HCT116 (cell line): ENCODE data around the gene ZNF335. TPM values are rescaled to one million over a fixed set of nuclear protein-coding genes. Genes with fewer than 3 reads are reported as not detected.

Source experiments
- ATAC-seq: fragments of 200-7000 bp; cut with Tn5 transposase; 2 replicates; pipeline ENCODE4 v1.9.1; 2020; ENCODE audit warnings: mild to moderate bottlenecking, moderate library complexity
- BruUV-seq: library from RNA; stranded (reverse); fragments of 400-500 nt; replicated peaks from 2 replicates; lab custom pipeline; 2021; lab: Mats Ljungman, UMichigan
- CTCF ChIA-PET: fragments of 300-600 bp; sonication (Branson Sonifier 250); formaldehyde crosslinking; loops from one replicate; lab custom pipeline; 2021; ENCODE audit warnings: antibody characterized with exemption; lab: Charles Lee
- POLR2A ChIA-PET: fragments of 300-600, 350-600 bp; sonication (Branson Sonifier 250); formaldehyde crosslinking; loops from one replicate; lab custom pipeline; 2021; ENCODE audit warnings: antibody characterized with exemption; lab: Charles Lee
- RAD21 ChIA-PET, 2 experiments: fragments of 300-600 bp; sonication (Branson Sonifier 250); formaldehyde crosslinking; loops; one replicate each; lab custom pipeline; 2023; ENCODE audit warnings: low total read pairs in 2 of 2; ENCODE audit not compliant: uncharacterized antibody in 2 of 2, unreplicated experiment in 2 of 2, low non-redundant PET in 1 of 2; lab: Charles Lee
- DNase-seq: peaks from one replicate; pipeline ENCODE4 v3.0.0-alpha.2; 2010; ENCODE audit warnings: low read depth, low spot score
- H2AFZ ChIP-seq: fragments of 200-600 bp; shearing (Covaris generic), sonication (generic); 2 replicates; pipeline ENCODE4 v1.6.1; 2017; ENCODE audit warnings: low read depth, mixed run types, mixed read lengths, antibody characterized with exemption, low read length; ENCODE audit not compliant: poor library complexity, severe bottlenecking
- H3K27ac ChIP-seq: 2 replicates; pipeline ENCODE4 v1.5.1; 2012; ENCODE audit warnings: low read depth, low read length
- H3K27me3 ChIP-seq: fragments of 200-600 bp; sonication (generic); 2 replicates; pipeline ENCODE4 v1.6.1; 2016; ENCODE audit warnings: mixed run types, low read length, mixed read lengths; ENCODE audit not compliant: insufficient read depth
- H3K36me3 ChIP-seq, 2 experiments: fragments of 200-500 bp in 1 of 2; fragments of 200-600 bp in 1 of 2; sonication (Bioruptor generic) in 1 of 2; sonication (generic) in 1 of 2; 2 replicates each; pipeline versions ENCODE4 v1.5.1 to v1.6.1; 2014 to 2016; ENCODE audit warnings: low read length in 2 of 2, inconsistent platforms in 1 of 2, mixed read lengths in 1 of 2, mixed run types in 1 of 2; ENCODE audit not compliant: insufficient read depth in 2 of 2, control insufficient read depth in 1 of 2
- H3K4me1 ChIP-seq, 2 experiments: fragments of 200-600 bp in 1 of 2; sonication (generic) in 1 of 2; 2 replicates each; pipeline versions ENCODE4 v1.5.1 to v1.6.1; 2012 to 2017; ENCODE audit warnings: low read length in 2 of 2, inconsistent platforms in 1 of 2, mild to moderate bottlenecking in 1 of 2, mixed read lengths in 1 of 2, mixed run types in 1 of 2, moderate library complexity in 1 of 2; ENCODE audit not compliant: insufficient read depth in 2 of 2, control insufficient read depth in 1 of 2
- H3K4me2 ChIP-seq: fragments of 200-600 bp; sonication (generic); 2 replicates; pipeline ENCODE4 v1.6.1; 2017; ENCODE audit warnings: mixed run types, low read length, mixed read lengths
- H3K4me3 ChIP-seq, 2 experiments: fragments of 200-600 bp in 1 of 2; sonication (generic) in 1 of 2; replicated peaks in 1 of 2; 2 replicates each; pipeline ENCODE4 v1.5.1; 2011 to 2016; ENCODE audit warnings: low read length in 2 of 2, control low read depth in 1 of 2, low read depth in 1 of 2, mild to moderate bottlenecking in 1 of 2, mixed read lengths in 1 of 2, mixed run types in 1 of 2
- H3K79me2 ChIP-seq: fragments of 200-600 bp; sonication (generic); 2 replicates; pipeline ENCODE4 v1.6.1; 2017; ENCODE audit warnings: mild to moderate bottlenecking, mixed run types, low read length, moderate library complexity, mixed read lengths; ENCODE audit not compliant: insufficient read depth
- H3K9ac ChIP-seq: fragments of 200-600 bp; sonication (generic); 2 replicates; pipeline ENCODE4 v1.6.1; 2016; ENCODE audit warnings: low read length, mixed read lengths
- H3K9me2 ChIP-seq: fragments of 200-600 bp; sonication (generic), shearing (Covaris generic); 2 replicates; pipeline ENCODE4 v1.6.1; 2017; ENCODE audit warnings: mixed run types, mild to moderate bottlenecking, moderate library complexity; ENCODE audit not compliant: insufficient read depth
- H3K9me3 ChIP-seq, 2 experiments: fragments of 200-500 bp in 1 of 2; fragments of 200-600 bp in 1 of 2; sonication (Bioruptor generic) in 1 of 2; sonication (generic) in 1 of 2; 2 replicates each; pipeline ENCODE4 v1.6.1; 2014 to 2017; ENCODE audit warnings: low read length in 2 of 2, mixed read lengths in 2 of 2, inconsistent platforms in 1 of 2, low read depth in 1 of 2, mild to moderate bottlenecking in 1 of 2, mixed run types in 1 of 2, moderate library complexity in 1 of 2; ENCODE audit not compliant: control insufficient read depth in 1 of 2, insufficient read depth in 1 of 2
- H4K20me1 ChIP-seq: fragments of 200-600 bp; sonication (generic), shearing (Covaris generic); 2 replicates; pipeline ENCODE4 v1.6.1; 2017; ENCODE audit warnings: mixed run types, mild to moderate bottlenecking, moderate library complexity; ENCODE audit not compliant: insufficient read depth
- CBX3 ChIP-seq: IDR thresholded peaks from 2 replicates; pipeline ENCODE4 v1.6.1; 2012; ENCODE audit warnings: low read depth
- CEBPB ChIP-seq: IDR thresholded peaks from 2 replicates; pipeline ENCODE4 v1.6.1; 2012; ENCODE audit warnings: low read depth
- EGR1 ChIP-seq: IDR thresholded peaks from 2 replicates; pipeline ENCODE4 v1.6.1; 2012; ENCODE audit warnings: low read depth
- EZH2 ChIP-seq: fragments of 200-600 bp; sonication (generic); IDR thresholded peaks from 2 replicates; pipeline ENCODE4 v1.6.1; 2017; ENCODE audit warnings: antibody characterized with exemption, mixed run types
- EZH2phosphoT487 ChIP-seq: fragments of 200-600 bp; IDR thresholded peaks from 2 replicates; pipeline ENCODE4 v1.6.1; 2018; ENCODE audit warnings: antibody characterized with exemption, borderline replicate concordance
- JUND ChIP-seq: IDR thresholded peaks from 2 replicates; pipeline ENCODE4 v1.6.1; 2012
- MAX ChIP-seq: IDR thresholded peaks from 2 replicates; pipeline ENCODE4 v1.6.1; 2012
- POLR2A ChIP-seq: IDR thresholded peaks from 2 replicates; pipeline ENCODE4 v1.7.0; 2011; ENCODE audit warnings: borderline replicate concordance; ENCODE audit not compliant: insufficient read depth, insufficient read length; ENCODE audit errors: extremely low read depth
- POLR2AphosphoS5 ChIP-seq: IDR thresholded peaks from 2 replicates; pipeline ENCODE4 v1.6.1; 2011; ENCODE audit warnings: mild to moderate bottlenecking, low read depth, low read length, moderate library complexity
- RAD21 ChIP-seq: IDR thresholded peaks from 2 replicates; pipeline ENCODE4 v1.6.1; 2012; ENCODE audit warnings: low read depth, mild to moderate bottlenecking
- SIN3A ChIP-seq: IDR thresholded peaks from 2 replicates; pipeline ENCODE4 v1.6.1; 2012; ENCODE audit warnings: low read depth
- SP1 ChIP-seq: IDR thresholded peaks from 2 replicates; pipeline ENCODE4 v1.6.1; 2012; ENCODE audit warnings: low read depth
- SRF ChIP-seq: IDR thresholded peaks from 2 replicates; pipeline ENCODE4 v1.6.1; 2012; ENCODE audit warnings: low read depth
- TCF7L2 ChIP-seq: IDR thresholded peaks from 2 replicates; pipeline ENCODE4 v1.7.0; 2011; ENCODE audit warnings: borderline replicate concordance, inconsistent platforms; ENCODE audit not compliant: insufficient read depth, insufficient read length; ENCODE audit errors: extremely low read depth
- YY1 ChIP-seq: IDR thresholded peaks from 2 replicates; pipeline ENCODE4 v1.6.1; 2011; ENCODE audit warnings: low read length, low read depth, moderate library complexity, mild to moderate bottlenecking; ENCODE audit not compliant: insufficient replicate concordance; ENCODE audit errors: extremely low read depth
- ZFX ChIP-seq: fragments of 450-650 bp; IDR thresholded peaks from 2 replicates; pipeline ENCODE4 v1.6.1; 2017
- ZNF274 ChIP-seq: fragments of 200-500 bp; sonication (Bioruptor generic); IDR thresholded peaks from 2 replicates; pipeline ENCODE4 v1.6.1; 2014; ENCODE audit warnings: mild to moderate bottlenecking, low read depth, low read length, inconsistent platforms
- intact Hi-C: fragments of 100-400 bp; cut with micrococcal nuclease; formaldehyde crosslinking; loops from 2 replicates; pipeline ENCODE4 v1.10.0; 2022
- total RNA-seq: library from RNA; stranded (reverse); gene quantifications from one replicate; pipeline ENCODE4 v1.2.1, GENCODE V29; 2021; ENCODE audit not compliant: unreplicated experiment
- TF ChIP-seq, protein P1 (sequence below), 3 experiments: fragments of 200-600 bp in 1 of 3; sonication (generic) in 1 of 3; IDR thresholded peaks in 2 of 3; conservative IDR thresholded peaks in 1 of 3; 2 replicates each; pipeline ENCODE4 v1.5.1; 2012 to 2017; ENCODE audit warnings: low read depth in 2 of 3, low read length in 2 of 3, antibody characterized with exemption in 1 of 3, borderline replicate concordance in 1 of 3, control low read depth in 1 of 3, mild to moderate bottlenecking in 1 of 3, mixed read lengths in 1 of 3, mixed run types in 1 of 3, moderate library complexity in 1 of 3; ENCODE audit not compliant: insufficient read depth in 1 of 3
- TF ChIP-seq, protein P2 (sequence below): IDR thresholded peaks from 2 replicates; pipeline ENCODE4 v1.6.1; 2012; ENCODE audit warnings: low read depth

Gene ZNF335
- total RNA-seq, 1 experiment from 2014 or later: 20.8 TPM

GRCh38 chr20:45968801-45969711, 2.9 kb downstream of the ZNF335 start (continued):
- TF ChIP-seq, protein P1, sequence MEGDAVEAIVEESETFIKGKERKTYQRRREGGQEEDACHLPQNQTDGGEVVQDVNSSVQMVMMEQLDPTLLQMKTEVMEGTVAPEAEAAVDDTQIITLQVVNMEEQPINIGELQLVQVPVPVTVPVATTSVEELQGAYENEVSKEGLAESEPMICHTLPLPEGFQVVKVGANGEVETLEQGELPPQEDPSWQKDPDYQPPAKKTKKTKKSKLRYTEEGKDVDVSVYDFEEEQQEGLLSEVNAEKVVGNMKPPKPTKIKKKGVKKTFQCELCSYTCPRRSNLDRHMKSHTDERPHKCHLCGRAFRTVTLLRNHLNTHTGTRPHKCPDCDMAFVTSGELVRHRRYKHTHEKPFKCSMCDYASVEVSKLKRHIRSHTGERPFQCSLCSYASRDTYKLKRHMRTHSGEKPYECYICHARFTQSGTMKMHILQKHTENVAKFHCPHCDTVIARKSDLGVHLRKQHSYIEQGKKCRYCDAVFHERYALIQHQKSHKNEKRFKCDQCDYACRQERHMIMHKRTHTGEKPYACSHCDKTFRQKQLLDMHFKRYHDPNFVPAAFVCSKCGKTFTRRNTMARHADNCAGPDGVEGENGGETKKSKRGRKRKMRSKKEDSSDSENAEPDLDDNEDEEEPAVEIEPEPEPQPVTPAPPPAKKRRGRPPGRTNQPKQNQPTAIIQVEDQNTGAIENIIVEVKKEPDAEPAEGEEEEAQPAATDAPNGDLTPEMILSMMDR (IDR thresholded peaks at IDR 0.05 in 2 of 3, conservative IDR thresholded peaks at IDR 0.05 in 1 of 3; ENCODE audit: borderline replicate concordance in 1 of 3, insufficient read depth in 1 of 3, low read depth in 2 of 3, low read length in 2 of 3): no peak
- TF ChIP-seq JUND: no peak
- no peak for TF ChIP-seq EGR1

DNA sequence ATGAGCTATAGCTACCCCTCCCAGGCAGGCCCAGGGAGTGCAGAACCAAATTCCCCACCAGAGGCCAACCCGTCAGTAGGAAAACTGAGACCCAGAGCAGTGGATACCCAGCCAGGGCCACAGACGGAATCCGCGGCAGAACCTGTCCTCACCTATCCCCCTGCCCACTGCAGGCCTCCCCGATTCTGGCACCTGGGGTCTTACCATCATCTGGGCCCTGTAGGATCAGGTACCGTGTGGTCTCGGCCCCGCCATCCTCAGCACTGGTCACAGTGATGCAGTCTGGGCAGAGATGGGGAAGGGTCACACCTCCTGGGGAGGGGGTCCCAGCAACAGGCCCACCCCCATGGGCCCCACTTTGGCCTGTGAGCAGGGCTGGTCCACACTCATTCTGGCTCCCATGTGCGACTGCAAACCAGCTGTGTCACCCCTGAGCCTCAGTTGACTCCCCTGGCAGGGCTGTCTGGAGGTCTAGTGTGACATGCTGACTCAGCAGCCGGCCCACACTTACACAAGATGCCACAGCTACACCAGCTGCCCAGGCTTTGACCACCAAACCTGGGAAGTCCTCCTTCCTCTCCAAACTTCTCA, 3.8 kb downstream of the ZNF335 start:
- H3K9me2 ChIP-seq: no peaks in the 10 kb centered on the region
- H3K9ac ChIP-seq: no peak overlapping the region
- H3K4me3 ChIP-seq: no peak overlapping the region
- ATAC-seq (no peak), DNase-seq (no peak)
- H3K27me3 ChIP-seq: no peaks in the 10 kb centered on the region
- RAD21 ChIA-PET: no interaction called here
- no peak overlapping the region for H2AFZ ChIP-seq
- POLR2A ChIA-PET: no interaction called here
- no peak overlapping the region for H3K4me2 ChIP-seq
- H3K36me3 ChIP-seq: peaks cover 29 to 37% of the 10 kb centered on the region in 2 experiments; a peak in 3 of 4 replicates
- CTCF ChIA-PET: interaction anchor here (0.9 to 4.1 kb wide), 4 partner anchors 34 to 470 kb away, joined by 3 to 30 read pairs (median 4); partner anchors contain the start of genes PCIF1 and ZSWIM1
- H3K79me2 ChIP-seq: peaks cover 28% of the 10 kb centered on the region
- H3K27ac ChIP-seq: no peak overlapping the region
- no peaks in the 10 kb centered on the region for H3K9me3 ChIP-seq
- intact Hi-C loops: loop anchor here (10.0 kb wide), 1 partner anchor 423 kb away; the partner anchor contains the start of gene EPPIN
- BruUV-seq: no TSS peak
- H3K4me1 ChIP-seq: peaks cover 11 to 22% of the 10 kb centered on the region in 2 experiments; a peak in 3 of 4 replicates
- no peaks in the 10 kb centered on the region for H4K20me1 ChIP-seq
- TF ChIP-seq POLR2A (no peak), EZH2phosphoT487 (no peak), CEBPB (no peak), EGR1 (no peak), MAX (no peak), RAD21 (no peak), ZFX (no peak), CBX3 (no peak), SRF (no peak), SP1 (no peak), YY1 (no peak), SIN3A (no peak), EZH2 (no peak), TCF7L2 (no peak), ZNF274 (no peak), POLR2AphosphoS5 (no peak)
- TF ChIP-seq, protein P2, sequence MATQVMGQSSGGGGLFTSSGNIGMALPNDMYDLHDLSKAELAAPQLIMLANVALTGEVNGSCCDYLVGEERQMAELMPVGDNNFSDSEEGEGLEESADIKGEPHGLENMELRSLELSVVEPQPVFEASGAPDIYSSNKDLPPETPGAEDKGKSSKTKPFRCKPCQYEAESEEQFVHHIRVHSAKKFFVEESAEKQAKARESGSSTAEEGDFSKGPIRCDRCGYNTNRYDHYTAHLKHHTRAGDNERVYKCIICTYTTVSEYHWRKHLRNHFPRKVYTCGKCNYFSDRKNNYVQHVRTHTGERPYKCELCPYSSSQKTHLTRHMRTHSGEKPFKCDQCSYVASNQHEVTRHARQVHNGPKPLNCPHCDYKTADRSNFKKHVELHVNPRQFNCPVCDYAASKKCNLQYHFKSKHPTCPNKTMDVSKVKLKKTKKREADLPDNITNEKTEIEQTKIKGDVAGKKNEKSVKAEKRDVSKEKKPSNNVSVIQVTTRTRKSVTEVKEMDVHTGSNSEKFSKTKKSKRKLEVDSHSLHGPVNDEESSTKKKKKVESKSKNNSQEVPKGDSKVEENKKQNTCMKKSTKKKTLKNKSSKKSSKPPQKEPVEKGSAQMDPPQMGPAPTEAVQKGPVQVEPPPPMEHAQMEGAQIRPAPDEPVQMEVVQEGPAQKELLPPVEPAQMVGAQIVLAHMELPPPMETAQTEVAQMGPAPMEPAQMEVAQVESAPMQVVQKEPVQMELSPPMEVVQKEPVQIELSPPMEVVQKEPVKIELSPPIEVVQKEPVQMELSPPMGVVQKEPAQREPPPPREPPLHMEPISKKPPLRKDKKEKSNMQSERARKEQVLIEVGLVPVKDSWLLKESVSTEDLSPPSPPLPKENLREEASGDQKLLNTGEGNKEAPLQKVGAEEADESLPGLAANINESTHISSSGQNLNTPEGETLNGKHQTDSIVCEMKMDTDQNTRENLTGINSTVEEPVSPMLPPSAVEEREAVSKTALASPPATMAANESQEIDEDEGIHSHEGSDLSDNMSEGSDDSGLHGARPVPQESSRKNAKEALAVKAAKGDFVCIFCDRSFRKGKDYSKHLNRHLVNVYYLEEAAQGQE: no peak
